CD4-positive, alpha-beta T cell treated with Interleukin-6 for 4 hours (primary cell): ENCODE results near the gene IL17RD.

Experiments
- DNase-seq: peaks from one replicate; pipeline ENCODE4 v3.0.0-alpha.2; 2020; ENCODE audit warnings: mixed read lengths

IL17RD gene

DNA sequence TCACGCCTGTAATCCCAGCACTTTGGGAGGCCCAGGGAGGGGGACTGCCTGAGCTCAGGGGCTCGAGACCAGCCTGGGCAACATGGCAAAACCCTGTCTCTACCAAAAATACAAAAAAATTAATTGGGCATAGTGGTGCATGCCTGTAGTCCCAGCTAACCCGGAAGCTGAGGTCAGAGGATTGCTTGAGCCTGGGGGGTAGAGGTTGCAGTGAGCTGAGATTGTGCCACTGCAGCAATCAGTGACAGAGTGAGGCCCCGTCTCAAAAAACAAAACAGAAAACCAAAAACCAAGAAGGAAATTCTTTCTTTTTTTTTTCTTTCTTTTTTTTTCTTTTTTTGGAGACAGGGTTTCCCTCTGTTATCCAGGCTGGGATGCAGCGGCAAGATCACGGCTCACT lies 101.2 kb downstream of the IL17RD start:
- DNase-seq: no peak

DNA sequence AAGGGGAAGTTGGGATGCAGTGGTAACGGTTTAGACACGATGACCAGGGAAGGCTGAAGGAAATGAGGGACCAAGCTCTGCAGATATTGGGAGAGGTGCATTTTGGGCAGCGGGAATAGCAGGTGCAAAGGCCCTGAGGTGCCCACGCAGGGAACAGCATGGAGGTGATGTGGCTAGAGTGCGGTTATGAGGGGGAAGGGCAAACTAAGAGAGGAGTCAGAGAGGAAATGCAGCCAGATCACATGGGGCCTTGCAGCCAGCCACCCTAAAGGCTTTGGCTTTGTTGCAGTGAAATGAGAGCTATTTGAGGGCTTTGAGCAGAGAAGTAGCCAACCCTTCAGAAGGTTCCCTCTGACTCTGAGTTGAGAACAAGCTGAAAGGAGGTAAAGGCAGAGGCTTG lies 102.1 kb downstream of the IL17RD start:
- no peak for DNase-seq

DNA sequence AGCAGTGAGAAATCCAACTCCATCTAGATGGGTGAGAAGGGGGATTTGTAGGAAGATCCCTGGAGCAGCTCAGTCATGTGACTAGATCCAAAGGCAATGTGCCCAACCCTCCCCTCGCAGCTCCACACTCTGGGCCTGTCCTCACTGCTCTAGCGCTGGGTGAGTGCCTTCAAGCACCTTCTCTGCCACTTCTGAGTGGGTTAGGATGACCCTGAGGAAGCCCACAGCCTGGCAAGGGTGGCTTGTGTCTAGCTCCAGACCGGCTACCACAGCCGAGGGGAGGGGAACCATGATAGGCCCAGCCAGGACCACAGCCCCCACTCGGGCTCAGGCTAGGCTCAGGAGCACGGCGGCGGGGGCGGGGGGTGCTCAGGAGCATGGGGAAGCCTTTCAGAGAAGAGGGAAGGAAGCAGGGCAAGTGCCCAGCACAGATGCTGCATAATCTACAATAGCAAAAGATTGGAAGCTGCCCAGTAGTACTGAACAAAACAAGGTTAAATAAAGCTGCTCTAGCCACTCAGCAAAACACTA lies 103.0 kb downstream of the IL17RD start:
- no peak for DNase-seq

DNA sequence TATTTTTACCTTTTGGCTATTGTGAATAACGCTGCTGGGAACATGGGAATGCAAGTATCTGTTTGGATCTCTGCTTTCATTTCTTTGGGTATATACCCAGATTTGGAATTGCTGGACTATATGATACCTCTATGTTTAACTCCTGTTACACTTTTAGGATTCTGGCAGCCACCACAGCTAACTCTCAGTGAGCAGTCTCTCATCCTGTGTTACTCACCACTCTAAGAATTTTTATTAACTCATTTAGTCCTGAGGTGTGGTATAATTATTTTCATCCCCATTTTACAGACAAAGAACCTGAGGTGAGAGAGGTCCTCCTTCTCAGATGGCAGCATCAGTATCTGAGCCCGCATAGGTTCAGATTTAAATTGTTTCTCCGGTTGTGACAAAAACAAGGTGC lies 103.6 kb downstream of the IL17RD start:
- no peak for DNase-seq

DNA sequence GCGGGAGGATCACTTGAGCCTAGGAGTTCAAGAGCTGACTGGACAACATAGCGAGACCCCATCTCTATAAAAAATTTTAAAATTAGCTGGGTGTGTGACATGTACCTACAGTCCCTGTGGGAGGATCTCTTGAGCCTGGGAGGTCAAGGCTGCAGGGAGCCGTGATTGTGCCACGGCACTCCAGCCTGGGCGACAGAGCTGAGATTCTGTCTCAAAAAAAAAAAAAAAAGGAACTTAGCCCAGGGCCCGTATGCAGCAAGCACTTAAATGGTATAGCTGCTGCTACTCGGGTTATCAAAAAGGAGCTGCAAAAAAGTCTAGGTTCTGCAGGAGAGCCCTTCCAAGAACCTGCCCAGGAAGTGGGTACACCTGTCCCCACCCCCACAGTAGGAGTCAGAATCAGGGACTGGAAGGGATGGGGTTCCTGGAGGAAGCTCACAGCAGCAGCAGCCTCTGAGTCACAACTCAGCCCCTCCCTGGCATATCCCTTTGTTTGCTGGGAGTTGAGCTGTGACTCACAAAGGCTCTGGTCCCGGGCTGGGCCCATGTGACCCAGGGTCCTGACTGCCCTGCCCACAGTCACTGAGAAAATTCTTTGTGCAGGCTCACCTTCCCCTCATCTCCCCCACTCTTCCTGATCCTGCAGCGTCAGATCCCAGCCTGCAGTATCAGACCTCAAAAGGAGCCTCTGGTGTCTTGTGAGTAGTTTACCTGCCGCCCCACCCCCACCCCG lies 104.9 kb downstream of the IL17RD start, which contains the start of gene SPATA12:
TSS of gene SPATA12 (plus strand) at position 576 of the 733 bp plus-strand sequence. CDS start 13,031 bp downstream, outside the sequence.
- no peak for DNase-seq

DNA sequence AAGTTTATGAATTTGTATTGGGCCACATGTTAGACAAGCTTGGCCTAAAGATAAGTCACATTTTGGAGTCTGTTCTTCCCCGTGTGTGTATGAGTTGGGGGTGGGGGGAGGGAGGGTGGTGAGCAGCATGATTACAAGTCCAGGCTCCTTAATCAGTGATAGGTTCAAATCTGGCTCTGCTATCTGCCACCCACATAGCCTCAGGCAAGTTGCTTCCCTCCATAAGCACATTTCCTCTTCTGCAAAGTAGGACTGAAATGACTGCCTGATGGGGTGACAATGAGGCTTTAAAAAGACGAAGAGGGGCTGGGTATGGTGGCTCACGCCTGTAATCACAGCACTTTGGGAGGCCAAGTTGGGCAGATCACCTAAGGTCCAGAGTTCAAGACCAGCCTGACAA lies 105.7 kb downstream of the IL17RD start:
- no peak for DNase-seq

DNA sequence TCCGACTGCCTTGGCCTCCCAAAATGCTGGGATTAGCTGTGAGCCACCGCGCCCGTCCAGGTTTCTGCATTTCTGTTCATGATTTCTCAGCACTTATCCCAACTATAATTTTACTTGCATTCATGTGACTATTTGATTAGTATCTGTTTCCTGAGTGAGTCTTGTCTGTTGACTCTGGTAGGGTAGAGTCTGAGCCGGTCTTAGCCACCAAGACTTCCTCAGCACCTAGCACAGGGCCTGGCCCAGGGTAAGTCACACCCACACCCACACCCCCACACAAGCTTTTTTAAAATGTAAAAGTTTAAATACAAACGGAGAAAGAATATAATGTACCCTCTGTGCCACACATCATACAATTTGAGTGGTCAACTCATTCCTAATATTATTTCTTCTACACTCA lies 107.8 kb downstream of the IL17RD start:
- no peak for DNase-seq

DNA sequence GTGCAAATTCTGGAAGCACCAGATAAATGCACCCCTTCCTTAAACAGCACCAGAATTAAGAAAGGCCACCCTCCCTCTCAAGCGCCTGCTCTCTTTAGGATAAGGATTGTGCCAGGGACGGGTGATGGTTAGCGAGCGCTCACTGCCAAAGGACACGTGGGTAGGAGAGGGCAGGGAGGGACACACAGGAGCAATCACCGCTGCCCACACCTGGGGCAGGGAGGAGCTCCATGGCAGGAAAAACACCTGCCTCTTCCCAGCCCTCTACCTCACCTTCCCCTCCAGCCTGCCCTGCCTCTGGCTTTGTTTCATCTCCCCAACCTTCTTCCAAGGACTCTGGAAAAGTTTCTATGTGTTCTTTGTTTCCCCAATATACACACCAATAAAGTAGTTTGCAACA lies 112.0 kb downstream of the IL17RD start:
- DNase-seq: no peak

DNA sequence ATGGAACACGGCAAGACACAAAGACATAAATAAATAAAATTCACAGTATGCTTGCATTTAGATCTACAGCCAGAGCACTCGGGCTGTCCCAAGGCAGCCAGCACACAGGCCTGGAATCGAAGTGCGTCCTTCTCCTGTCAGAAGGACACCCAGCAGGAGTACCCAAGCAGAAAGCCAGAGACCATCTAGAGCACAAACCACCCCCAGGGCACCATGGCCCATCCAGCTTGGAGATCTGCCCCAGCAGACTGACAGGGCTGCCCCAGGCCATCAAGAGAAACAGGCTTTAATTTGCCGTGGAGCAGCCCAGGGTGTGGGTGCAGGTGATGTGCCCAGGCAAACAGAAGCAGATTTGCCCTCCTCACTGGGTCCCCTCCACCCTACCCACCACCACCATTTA lies 112.5 kb downstream of the IL17RD start:
- no peak for DNase-seq

DNA sequence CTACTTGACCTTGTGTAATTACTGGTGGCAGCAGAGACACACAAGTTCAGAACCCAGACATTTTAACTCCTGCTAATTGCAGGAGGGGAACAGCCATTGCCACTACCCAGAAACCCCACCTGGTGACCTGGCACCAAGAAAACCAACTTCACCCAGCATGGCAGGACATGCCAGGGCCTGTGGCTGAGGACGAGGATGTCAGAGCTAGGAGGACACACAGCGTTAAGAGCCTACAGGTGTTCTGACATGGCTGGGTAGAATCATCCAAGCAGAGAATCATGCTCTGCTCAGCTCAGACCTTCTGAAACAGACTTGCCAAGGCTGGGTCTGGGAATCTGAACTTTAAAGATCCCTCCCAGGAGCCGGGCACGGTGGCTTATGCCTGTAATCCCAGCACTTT lies 116.4 kb downstream of the IL17RD start:
- no peak for DNase-seq

DNA sequence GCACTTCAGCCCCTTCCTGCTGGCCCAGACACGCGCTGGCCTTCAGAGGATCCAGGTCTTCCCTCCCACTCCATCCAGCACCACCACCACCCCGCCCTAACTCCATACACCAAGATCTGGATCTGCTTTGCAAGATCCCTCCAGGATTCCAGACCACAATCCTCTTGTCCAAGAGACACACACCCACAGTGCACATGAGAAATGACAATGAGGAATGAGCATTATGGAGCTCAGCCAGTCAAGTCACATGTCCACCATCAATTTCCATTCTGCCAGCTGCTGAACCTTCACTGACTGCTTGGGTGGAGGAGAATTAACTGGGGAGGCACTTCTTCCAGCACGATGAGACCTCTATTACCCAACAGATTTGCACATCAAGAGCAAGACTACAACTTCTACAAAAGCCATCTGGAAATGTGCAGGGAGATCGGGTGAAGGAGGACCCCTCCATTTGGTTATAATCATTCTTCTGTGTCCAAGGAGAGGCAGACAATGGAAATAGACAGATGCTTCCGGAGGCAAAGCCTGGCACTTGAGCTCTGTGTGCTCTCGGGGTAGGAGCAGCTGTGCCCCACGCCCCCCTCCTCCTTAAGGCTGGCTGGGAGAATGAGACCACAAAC lies 117.0 kb downstream of the IL17RD start:
- no peak for DNase-seq

DNA sequence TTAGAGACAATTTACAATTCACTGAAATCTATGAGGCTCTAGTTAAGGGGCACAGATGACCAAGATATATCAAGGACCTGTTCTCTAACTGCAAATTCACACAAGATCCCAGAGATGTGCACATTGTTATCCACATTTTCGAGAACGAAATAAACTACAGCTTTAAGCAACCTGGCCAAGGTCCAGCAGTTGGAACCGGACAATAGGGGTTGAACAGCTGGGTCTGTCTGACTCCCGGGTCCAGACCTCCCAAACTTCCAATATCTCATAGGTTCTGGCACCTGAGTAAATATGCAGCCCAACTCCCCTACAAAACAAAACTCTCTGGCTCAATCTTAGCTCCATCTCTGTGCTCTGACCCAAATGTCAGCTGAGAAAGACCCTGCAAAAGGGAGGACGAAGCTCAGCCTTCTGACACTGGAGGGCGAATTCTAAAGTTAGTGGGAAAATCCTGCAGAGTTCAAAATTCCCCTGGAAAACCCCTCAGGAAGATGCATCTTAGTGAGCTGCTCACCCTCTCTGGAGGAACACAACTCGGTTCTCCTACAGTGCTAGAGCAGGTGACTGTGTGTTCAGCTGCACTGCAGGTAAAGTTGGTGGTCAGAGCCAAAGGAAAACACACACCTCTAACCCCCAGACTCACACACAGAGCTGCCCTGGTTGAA lies 118.9 kb downstream of the IL17RD start:
- DNase-seq: no peak

DNA sequence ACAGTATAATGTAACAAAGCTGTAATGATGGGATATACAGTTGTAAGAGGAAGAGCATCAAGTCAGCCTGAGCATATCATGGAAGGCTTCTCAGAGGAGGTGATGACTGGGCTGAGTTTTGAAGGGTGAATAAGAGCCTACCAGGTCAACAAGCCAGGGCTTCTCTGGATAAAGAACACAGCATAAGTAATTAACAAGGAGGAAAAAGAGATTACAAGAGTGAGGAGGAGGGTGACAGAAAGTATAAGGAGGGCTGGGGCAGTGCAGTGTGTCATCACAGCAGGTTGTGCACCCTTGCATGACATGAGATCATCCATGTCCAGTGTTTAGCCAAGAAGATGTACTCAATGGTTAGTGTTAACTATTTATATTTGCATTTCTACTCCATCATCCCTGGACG lies 121.6 kb downstream of the IL17RD start:
- no peak for DNase-seq

DNA sequence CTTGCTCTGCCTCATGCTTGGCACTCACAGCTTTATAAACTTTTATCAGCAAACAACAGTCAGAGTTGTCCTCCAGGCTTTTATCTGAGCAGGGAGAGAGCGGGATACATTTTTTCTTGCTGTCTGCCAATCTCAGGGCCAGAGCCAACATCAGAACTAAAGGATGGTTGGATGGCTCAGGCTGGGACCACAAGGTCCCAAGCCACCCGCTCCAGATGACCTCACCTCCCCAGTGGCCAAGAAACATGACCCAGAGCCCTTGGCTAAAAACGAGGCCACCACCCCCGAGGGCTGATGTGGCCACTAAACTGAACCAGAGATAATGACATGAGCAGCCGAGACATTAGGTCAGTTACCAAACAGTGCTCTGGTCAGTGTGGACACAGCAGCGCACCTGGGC lies 123.5 kb downstream of the IL17RD start:
- DNase-seq: no peak
